Ascending aorta (tissue), 2 donors: ENCODE measurements around the gene GABBR2. TPM values are rescaled to one million over a fixed set of nuclear protein-coding genes. Genes with fewer than 3 reads are reported as not detected.

Experiments used
- DNase-seq, 2 donors: peaks; one replicate each; pipeline ENCODE4 v3.0.0-alpha.2; 2019; ENCODE audit warnings: low spot score in 2 of 2
- H3K27ac ChIP-seq, 2 donors: fragments of 200-600 bp; sonication (generic); one replicate each; pipeline ENCODE4 v1.5.1; 2016 to 2017; ENCODE audit warnings: mild to moderate bottlenecking in 1 of 2
- H3K27me3 ChIP-seq: fragments of 200-600 bp; sonication (generic); one replicate; pipeline ENCODE4 v1.5.1; 2017
- H3K36me3 ChIP-seq, 2 donors: fragments of 200-600 bp; sonication (generic); one replicate each; pipeline ENCODE4 v1.5.1; 2016
- H3K4me1 ChIP-seq, 2 donors: fragments of 200-600 bp; sonication (generic); one replicate each; pipeline ENCODE4 v1.5.1; 2016 to 2017; ENCODE audit warnings: mild to moderate bottlenecking in 1 of 2
- H3K4me3 ChIP-seq, 2 donors: fragments of 200-600 bp; sonication (generic); one replicate each; pipeline ENCODE4 v1.5.1; 2016 to 2017; ENCODE audit warnings: mild to moderate bottlenecking in 1 of 2
- H3K9me3 ChIP-seq, 2 donors: fragments of 200-600 bp; sonication (generic); one replicate each; pipeline ENCODE4 v1.5.1; 2016
- intact Hi-C: fragments of 100-400 bp; cut with DNase I; formaldehyde crosslinking; loops from one replicate; pipeline ENCODE4 v1.15.1; 2023
- total RNA-seq: library from RNA; depleted of rRNA; stranded (reverse); fragments of >200 nt; gene quantifications from one replicate; pipeline ENCODE4 v1.1.0, GENCODE V29; 2016
- TF ChIP-seq, protein P1 (sequence below), 3 experiments: fragments of 200-600 bp in 2 of 3; fragments of 450-650 bp in 1 of 3; sonication (generic) in 2 of 3; IDR thresholded peaks; one replicate each; pipeline ENCODE4 v1.5.1; 2016 to 2019; ENCODE audit warnings: antibody characterized with exemption in 3 of 3, mild to moderate bottlenecking in 1 of 3, moderate library complexity in 1 of 3

GABBR2 gene
- total RNA-seq, 1 donor from 2014 or later, result not detected

DNA sequence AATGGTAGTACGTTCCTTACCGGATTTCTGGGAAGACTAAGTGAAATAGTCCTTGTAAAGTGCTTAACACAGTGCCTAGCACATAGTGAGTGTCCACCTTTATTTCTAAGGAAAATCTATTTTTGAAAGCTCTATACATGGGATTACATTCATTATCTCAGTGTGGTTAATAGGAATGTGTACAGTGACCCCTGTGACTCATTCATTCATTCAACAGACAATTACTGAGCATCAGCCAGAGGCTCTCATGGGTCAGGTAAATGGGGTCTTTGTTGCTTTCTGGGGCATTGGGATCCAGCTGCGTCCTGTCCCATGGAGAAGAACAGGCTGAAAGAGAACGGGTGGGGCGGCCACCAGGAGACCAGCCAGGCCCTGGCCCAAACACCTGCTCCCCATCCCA is 227.1 kb downstream of the GABBR2 start:
- no peaks in the 10 kb centered on the region for H3K27me3 ChIP-seq

DNA sequence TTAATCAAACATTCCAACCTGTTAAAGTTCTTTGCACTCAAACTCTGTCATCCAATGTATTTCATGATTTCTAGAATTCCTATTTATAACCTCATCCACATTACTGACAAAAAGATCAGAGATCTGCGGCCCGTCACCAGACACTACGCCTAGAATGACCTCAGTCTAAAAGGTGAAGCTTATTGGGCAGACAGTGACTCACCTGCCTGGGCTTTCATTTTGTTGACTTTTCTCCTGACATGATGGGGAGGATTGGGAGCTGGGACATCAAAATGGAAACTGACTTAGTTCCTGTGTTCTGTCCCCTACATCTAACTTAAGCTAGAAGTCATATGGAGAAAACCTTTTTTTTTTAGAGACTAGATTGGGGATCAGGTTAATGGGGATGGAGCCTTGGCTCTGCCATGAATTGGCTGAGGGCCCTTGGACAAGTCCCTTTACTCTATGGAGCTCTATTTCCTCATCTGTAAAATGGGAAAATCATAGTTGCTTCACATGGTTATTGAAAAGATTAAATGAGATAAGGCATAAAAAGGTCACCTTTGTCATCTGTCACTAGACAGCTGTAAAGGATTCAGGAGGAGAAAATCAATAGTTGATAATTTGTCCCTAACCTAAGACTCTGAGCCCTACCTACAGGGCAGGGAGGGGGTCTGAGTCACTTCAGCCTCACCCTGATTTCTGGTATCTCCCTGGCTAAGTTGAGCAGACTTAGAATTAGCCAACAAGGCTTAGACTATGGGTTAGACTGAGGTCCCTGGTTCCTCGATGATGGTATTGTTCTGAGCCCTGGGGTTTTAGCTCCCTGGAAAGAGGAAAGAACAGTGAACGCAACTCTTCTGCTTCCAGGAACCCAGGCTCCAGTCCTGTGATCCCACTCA is 228.5 kb downstream of the GABBR2 start:
- Histone ChIP-seq H3K27me3 (no peaks in the 10 kb centered on the region), H3K9me3 (no peaks in the 10 kb centered on the region), H3K4me3 (no peak overlapping the region), H3K27ac (no peak overlapping the region), H3K4me1 (no peaks in the 10 kb centered on the region), H3K36me3 (no peaks in the 10 kb centered on the region)
- DNase-seq, result no peak
- intact Hi-C loops, result no loop called here
- TF ChIP-seq, protein P1, sequence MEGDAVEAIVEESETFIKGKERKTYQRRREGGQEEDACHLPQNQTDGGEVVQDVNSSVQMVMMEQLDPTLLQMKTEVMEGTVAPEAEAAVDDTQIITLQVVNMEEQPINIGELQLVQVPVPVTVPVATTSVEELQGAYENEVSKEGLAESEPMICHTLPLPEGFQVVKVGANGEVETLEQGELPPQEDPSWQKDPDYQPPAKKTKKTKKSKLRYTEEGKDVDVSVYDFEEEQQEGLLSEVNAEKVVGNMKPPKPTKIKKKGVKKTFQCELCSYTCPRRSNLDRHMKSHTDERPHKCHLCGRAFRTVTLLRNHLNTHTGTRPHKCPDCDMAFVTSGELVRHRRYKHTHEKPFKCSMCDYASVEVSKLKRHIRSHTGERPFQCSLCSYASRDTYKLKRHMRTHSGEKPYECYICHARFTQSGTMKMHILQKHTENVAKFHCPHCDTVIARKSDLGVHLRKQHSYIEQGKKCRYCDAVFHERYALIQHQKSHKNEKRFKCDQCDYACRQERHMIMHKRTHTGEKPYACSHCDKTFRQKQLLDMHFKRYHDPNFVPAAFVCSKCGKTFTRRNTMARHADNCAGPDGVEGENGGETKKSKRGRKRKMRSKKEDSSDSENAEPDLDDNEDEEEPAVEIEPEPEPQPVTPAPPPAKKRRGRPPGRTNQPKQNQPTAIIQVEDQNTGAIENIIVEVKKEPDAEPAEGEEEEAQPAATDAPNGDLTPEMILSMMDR (IDR thresholded peaks at IDR 0.05), result no peak

More for the DNA sequence above, 227.1 kb downstream of the GABBR2 start:
- no peaks in the 10 kb centered on the region for H3K9me3 ChIP-seq
- intact Hi-C loops, result no loop called here
- no peak for DNase-seq
- no peak overlapping the region for H3K27ac ChIP-seq
- TF ChIP-seq, protein P1 (IDR thresholded peaks at IDR 0.05), result no peak
- no peaks in the 10 kb centered on the region for H3K36me3 ChIP-seq
- H3K4me3 ChIP-seq, result no peak overlapping the region
- H3K4me1 ChIP-seq, result no peaks in the 10 kb centered on the region

DNA sequence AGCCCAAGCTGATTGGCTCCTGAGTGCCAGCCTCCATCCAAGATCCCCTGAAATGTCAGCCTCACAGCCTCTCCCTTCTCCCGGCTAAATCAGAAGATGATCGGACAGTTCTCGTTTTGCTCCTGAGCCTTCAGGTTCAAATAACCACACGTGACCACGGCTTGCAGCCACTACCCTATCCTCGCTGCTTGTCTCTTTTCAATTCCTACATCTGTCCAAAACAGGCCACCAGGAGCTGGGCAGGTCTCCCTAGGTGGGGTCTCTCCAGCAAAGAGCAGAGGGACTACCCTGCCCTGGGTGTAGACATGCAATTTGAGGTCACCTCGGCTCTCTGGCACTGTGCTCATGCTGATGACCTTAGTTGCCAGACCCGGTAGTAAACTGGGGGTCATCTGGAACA is 229.3 kb downstream of the GABBR2 start:
- no peaks in the 10 kb centered on the region for H3K4me1 ChIP-seq
- DNase-seq, result no peak
- H3K9me3 ChIP-seq, result no peaks in the 10 kb centered on the region
- TF ChIP-seq, protein P1 (IDR thresholded peaks at IDR 0.05), result no peak
- no peaks in the 10 kb centered on the region for H3K27me3 ChIP-seq
- H3K36me3 ChIP-seq, result no peaks in the 10 kb centered on the region
- no peak overlapping the region for H3K27ac ChIP-seq
- intact Hi-C loops, result no loop called here
- no peak overlapping the region for H3K4me3 ChIP-seq

DNA sequence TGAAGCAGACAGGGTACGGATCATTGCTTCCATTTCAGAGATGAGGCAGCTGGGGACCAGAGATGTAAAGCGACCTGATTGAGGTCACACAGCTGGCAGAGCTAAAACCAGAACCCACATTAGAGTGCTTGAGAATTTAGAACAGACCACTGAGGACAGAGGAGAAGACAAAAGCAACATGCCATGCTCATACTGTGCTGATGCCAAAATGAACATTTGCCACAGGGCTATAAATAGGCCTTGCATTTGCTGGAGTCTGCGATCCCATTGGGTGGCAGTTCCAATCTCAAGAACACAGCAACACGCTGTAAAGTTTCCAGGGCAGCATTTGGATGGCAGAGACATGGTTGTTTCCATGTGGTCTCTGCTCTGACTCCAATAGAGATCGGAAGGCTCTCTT is 230.9 kb downstream of the GABBR2 start:
- intact Hi-C loops, result no loop called here
- Histone ChIP-seq H3K27ac (no peak overlapping the region), H3K27me3 (no peaks in the 10 kb centered on the region), H3K9me3 (no peaks in the 10 kb centered on the region), H3K4me1 (no peaks in the 10 kb centered on the region), H3K4me3 (no peak overlapping the region), H3K36me3 (no peaks in the 10 kb centered on the region)
- TF ChIP-seq, protein P1 (IDR thresholded peaks at IDR 0.05), result no peak
- no peak for DNase-seq

DNA sequence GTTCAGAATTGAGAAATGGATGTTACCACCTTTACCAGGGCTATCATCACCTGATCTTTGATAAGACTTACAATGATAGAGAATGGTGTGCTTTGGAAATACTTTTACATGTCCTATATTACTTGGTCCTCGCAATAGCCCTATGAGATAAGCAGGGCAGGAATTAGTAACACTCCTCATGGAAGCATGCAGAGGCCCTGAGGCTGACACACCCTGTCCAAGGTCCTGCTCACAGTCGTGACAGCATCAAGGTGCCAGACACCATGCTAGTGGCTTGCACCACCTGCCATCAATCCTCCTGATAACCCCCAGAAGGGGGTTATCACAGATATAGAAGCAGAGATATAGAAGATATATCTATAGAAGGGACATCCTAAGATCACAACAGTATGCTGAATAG is 236.5 kb downstream of the GABBR2 start:
- Histone ChIP-seq H3K27ac (no peak overlapping the region), H3K4me1 (no peaks in the 10 kb centered on the region), H3K36me3 (no peaks in the 10 kb centered on the region), H3K4me3 (no peak overlapping the region), H3K9me3 (no peaks in the 10 kb centered on the region), H3K27me3 (no peaks in the 10 kb centered on the region)
- no peak for DNase-seq
- TF ChIP-seq, protein P1 (IDR thresholded peaks at IDR 0.05), result no peak
- intact Hi-C loops, result no loop called here
